ENCODE measurements around the gene STX16.

The STX16 gene

DNA sequence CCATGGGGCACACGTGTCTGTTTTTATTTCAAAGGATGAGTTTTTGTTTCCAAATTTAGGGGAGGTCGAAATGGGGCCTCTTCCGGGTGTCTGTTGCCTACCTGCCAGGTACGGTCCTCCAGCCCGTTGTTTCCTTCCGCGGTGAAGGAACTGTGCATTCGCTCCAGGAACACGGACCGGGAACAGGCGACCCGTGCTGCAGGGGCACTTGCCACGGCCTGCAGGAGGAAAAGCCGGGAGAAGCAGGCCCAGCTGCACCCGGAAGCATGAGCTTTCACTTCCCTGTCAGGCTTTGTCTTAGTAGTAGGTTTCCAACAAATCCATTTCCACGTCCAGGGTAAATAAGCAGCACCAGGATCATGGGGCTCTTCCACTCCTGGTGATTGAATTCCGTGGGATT, 24.6 kb downstream of the STX16 start:
- no peak for DNase-seq (ENCODE audit: low read depth)

DNA sequence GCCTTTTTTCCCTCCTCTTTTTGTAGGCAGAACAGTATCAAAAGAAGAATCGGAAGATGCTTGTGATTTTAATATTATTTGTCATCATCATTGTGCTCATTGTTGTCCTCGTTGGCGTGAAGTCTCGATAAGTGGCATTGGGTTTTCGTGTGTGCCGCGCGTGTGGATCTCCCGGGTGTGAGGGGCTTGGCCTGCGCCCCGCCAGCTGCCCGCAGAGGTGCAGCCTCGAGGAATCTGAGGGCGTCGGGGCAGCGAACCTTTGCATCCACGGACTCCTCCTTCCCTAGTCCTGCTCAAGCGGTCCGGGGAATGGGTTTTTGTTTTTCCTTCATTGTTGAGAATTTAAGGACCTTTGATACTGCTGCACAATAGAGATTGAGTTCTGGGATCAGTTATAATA, 25.1 kb downstream of the STX16 start:
- DNase-seq (ENCODE audit: low read depth) = no peak

DNA sequence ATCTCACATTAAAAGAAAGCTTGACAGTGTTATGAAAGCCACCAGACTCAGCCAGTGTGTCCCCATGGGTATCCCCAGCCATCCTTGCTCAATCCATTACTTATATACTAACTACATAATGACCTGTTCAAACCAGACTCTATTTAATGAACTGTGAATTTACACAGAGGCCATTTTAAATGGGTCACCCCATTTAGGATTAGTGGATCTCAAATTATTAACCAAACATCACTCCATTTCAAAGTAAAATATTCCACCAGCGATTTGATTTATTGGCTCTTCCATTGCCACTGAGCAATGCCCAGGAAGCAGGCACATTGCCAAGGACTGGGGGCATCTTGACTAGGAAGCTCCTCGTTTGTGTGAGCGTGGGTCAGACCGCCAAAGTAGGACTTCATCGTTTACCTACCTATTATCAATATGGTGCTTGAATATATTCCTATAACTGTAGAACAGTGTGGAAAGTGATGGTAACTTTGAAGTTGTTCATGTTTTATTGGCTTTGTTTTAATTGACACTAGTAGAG, 26.1 kb downstream of the STX16 start:
- DNase-seq (ENCODE audit: low read depth) = no peak

DNA sequence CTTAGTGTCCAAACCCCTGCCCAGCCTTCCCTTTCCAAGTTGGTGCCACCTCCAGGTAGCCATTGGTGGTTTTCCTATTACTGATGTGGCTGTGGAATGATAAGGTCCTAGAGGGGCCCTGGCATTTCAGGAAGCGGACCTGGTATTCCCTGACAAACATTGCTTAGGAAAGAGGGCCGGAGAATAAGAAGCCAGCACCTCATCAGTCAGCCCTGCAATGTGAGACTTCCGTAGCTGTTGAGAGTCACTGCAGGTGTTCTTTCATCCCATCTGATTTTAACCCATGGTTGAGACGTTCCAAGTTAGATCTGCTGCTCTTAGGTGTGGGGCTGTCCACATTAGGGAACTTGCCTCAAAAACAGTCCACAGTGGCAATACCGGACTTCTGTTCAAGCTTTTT, 26.7 kb downstream of the STX16 start:
- no peak for DNase-seq (ENCODE audit: low read depth)

DNA sequence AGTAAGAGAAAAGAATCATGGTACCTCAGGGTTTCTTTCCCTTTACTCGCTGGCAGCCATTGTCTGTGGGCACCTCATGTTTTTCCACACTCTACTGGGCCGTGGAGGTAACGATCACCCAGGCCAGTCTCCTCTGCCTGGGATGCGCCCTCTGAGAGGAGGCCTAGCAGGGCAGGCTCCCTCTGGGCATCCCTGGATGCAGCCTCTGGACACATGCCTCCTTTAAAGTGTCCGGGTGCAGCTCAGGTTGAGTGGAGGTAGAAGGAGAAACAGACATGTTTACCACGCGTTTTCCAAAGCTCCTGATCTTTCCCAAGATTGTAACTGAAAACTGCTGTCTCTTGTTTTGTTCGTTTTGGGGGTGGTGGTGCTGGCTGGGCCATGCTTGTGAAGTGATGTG, 27.7 kb downstream of the STX16 start:
- no peak for DNase-seq (ENCODE audit: low read depth)

DNA sequence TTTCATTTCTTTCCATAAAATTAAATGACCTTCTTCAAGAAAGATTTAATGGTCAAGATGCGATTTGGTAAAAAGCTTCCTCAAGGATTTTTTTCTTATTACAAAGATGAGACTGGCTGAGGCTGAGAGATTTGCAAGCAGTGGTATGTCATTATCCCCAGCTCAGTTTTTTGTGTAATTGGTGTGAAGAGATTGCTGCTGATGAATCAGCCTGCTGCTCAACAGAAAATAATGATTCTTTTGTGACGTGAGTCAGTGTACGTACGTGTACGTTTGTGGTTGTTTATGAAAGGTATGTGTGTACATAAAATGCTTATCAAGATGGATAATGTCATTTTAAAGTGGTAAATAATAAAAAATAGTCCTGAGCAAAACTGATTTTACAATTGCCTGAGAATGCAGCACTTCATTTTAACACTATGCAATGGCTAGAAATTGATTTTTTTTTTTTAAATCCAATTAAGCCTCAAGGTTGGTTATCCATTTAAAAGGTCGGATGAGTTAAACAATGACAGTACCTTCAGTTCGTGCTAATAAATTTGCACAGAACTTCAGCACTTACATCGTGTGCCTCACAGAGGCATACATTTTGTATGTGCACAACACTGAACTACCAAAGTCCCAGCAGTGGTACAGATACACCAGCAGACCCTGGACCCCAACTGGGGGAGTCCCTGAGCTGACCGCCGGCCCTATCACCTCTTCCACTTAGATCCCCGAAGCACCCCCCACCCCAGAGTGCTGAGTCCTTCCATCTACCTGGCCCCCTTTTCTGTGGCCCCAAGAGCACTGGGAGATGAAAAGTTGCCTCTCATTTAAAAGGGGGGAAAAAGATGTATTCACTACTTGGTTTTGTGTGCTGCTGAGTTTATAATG, 31.8 kb downstream of the STX16 start:
- DNase-seq (ENCODE audit: low read depth) = peak; percentile 87

DNA sequence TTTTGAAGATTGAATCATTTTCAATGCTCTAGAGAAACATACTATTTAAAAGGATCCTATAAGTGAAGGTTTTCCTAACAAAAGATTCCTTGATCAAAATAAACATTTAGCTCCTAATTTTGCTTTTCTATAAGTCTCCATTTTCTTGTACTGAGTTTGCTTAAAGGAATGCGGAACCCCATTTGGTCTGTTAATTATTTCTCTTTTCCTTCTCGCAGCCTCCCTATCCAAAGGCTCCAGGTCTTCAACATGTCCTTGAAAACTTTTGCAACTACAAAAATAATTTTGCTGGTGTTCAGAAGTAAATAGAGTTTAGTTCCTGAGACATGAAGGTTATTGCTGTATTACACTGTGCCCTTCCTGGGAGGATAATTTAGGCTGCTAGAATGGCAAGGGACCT, 33.2 kb downstream of the STX16 start:
- DNase-seq (ENCODE audit: low read depth) = peak; percentile 17

DNA sequence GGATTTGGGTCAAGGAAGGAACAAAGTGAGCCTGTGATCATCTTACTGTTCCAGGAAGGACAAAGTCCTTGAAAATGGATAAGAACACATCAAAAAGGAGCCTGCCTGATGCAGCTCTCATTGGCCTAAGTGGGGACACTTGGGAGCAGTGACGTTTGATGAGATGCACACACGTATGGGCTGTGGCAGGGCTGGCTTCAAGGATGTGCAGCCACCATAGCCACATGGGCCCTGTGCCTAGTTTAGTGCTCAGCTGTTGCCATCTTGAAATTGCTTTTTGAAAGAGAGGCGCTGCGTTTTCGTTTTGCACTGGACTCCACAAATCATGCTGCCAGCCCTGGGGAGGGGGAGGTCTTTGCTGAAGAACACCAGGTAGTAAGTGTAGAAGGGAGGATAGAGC, 34.9 kb downstream of the STX16 start:
- DNase-seq (ENCODE audit: low read depth) = no peak

DNA sequence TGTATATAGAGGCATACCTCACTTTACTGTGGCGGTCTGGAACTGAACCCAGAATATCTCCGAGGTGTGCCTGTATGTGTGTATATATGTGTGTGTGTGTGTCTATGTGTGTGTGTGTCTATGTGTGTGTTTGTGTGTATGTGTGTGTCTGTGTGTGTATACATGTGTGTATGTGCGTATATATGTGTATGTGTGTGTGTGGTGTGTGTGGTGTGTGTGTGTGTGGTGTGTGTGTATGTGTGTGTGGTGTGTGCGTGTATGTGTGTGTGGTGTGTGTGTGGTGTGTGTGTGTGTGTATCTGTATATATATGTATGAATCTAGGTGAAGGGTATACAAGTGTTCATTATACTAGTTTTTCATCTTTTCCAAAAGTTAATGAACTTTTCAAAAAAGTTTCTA, 37.3 kb downstream of the STX16 start:
- DNase-seq (ENCODE audit: low read depth) = no peak

DNA sequence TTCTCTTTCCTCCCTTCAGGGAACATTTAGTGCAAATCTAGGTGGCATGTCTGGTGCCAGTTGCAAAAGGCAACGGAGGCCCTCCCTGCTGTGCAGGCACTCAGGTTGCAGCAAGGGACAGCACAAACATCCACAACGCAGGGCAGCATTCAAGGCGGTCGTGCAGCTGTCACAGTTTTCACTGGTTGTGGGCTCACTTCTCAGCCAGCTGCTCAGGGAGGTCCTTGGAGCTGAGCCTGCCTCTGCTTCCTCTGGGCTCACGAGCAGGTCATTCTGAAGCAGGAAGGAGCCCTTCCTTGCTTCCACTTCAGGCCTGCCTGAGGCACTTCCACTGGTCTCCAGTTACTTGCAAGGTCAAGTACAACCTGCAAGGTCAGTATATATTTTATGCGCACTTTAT, 37.8 kb downstream of the STX16 start:
- DNase-seq (ENCODE audit: low read depth) = no peak

DNA sequence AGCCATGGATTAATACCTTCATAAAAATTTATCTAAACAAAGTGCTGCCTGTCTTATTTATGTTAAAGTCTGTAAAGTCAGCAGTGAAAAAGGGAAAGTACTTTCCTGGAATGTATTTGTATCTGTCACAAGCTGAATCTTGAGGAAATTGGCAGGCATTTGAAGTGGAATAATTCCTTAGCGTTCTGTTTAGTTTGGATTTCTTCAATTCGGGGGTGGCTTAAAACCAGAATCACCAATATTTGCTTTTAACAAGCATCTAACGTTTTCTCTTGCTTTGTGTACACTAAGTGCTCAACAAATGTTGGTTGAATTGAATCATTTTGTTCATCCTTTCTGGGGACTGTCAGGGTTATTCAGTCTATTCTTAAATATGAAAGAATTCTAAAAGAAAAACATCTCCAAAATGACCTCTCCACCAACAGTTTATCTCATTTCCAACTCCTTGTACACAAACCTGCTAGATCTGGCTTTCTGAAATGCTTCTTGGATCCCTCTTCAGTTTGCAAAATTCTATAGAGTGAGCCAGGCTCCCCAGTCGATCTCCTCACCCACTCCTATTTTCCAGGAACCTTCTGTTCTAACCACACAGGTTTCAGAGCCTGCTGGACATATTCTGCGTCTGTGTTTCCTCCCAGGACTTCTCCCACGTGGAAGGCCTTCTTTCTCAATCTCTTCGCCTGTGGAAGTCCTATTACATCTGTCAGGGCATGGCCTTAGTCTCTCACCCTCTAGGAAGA, 39.5 kb downstream of the STX16 start:
- DNase-seq (ENCODE audit: low read depth) = peak; percentile 17

DNA sequence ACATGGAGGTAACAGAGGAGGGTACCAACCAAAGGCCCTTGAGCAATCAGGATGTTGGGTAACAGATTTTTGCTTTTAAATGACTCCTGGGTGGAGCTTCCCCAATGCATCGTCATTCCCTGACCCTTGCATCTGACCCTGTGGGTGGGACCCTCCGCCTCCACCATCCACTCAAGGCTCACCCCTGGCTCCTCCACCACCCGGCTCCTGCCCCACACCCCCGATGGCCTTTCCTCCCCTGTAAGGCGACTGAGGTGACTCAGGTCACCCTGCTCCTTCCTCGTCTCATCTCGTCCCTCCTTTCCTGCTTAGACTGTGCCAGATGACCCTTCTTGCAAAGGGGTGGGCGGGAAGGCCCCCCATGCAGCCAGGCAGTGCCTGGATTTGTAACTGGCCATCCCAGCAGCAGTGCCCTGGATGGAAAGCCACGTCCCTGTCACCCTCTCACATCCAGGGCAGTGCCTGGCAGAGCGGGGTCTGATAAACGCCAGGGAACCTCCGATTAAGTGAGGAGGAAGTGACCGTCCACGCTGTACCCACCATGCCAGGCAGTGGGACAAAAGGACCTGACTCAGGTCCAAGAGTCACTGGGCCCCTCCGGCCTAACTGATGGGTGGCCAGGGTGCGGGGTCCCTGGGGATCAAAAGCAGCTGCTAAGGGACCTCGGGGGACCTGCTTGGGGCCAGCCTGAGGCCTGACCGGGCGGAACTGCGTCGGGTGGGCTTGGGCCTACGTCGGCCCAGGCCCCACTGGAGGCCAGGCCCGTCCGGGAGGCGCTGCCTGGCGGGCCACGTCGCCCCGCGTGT, 40.9 kb downstream of the STX16 start:
- DNase-seq (ENCODE audit: low read depth) = peak; percentile 17

DNA sequence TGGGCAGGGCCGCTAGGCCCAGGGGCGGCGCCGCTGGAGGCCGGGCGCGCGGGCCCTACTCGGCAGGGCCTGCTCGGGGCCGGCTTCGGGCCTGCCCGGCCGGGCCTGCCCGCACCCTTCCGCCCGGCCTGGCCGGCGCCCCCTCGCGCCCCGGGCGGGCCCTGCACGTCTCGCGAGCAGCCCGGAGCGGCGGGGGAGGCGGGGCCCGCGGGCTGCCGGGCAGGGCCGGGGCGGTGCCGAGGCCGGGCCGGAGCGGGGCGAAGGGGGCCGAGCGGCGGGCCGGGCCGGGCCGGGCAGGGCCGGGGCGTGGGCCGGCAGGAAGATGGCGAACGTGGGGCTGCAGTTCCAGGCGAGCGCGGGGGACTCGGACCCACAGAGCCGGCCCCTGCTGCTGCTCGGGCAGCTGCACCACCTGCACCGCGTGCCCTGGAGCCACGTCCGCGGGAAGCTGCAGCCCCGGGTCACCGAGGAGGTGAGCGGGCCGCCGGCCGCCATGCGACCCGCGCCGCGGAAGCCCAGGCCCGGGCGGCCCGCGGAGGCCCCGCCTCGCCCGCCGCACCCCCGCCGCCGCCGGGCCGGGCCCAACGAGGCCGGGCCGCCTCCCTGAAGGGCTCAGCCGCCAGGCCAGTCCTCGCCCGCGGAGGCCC, 41.6 kb downstream of the STX16 start, which contains the start of gene NPEPL1:
TSS of gene NPEPL1 (plus strand) at position 222 of the 647 bp plus-strand sequence. CDS start at position 323, 101 bp downstream.
- peak; percentile 87 for DNase-seq (ENCODE audit: low read depth)

DNA sequence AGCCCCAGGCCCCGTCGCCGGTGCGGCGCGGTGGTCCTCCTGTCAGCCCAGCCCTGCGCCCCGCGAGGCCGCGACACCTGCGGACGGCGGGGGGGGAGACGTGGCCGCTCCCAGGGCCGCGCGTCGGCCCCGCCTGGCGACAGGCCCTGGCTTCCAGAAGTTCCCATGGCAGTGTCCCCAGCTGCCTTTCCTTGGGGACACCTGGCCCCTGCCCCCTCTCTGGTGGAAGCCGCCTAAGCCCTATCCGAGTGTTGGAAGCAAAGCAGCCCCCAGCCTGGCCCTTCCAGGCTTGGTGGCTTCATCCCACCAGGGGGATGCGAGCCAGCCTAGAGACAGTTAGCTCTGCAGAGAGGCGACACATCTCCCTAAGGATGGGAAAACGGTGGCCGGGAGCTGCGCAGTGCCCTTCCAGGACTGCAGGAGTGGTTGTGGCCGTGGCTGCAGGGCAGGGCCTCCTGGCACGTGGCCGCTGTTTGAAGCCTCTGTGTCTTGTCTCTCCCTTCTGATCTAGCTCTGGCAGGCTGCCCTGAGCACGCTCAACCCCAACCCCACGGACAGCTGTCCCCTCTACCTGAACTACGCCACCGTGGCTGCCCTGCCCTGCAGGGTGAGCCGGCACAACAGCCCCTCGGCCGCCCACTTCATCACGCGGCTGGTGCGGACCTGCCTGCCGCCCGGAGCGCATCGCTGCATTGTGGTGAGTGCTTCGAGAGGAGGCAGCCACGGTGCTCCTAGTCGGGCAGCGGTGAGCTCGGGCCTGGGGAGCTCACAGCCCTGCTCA, 42.3 kb downstream of the STX16 start:
- DNase-seq (ENCODE audit: low read depth) = peak; percentile 34

DNA sequence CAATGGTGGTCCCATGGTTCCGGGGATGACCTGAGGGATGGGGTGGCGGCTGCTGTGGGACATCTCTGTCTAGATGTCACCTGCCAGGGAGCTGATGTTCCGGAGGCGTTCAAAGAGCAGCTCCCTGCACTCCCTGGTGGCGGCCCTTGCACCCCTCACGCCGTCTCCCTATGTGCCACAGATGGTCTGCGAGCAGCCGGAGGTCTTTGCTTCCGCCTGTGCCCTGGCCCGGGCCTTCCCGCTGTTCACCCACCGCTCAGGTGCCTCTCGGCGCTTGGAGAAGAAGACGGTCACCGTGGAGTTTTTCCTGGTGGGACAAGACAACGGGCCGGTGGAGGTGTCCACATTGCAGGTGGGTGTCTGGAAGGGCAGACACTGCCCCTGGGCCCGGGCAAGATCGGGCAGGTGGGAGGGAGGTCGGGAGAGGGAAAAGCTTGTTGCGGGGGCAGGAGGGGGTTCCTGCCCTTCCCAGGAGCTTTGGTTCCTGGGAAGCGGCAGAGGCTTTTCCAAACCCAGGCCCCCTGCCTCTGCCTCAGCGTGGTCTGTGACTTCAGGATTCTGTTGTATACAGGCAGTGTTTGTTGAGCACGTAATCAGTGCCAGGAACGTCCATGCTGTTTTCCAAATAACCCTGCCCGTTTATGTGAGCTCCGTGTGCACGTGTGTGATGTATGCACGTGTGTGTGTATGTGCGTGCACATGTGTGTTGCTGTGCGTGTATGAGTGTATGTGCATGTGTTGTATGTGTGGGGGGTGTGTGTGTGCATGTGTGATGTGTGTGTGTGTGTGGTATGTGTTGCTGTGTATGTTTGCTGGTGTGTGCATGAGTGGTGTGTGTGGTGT, 43.4 kb downstream of the STX16 start:
- no peak for DNase-seq (ENCODE audit: low read depth)

DNA sequence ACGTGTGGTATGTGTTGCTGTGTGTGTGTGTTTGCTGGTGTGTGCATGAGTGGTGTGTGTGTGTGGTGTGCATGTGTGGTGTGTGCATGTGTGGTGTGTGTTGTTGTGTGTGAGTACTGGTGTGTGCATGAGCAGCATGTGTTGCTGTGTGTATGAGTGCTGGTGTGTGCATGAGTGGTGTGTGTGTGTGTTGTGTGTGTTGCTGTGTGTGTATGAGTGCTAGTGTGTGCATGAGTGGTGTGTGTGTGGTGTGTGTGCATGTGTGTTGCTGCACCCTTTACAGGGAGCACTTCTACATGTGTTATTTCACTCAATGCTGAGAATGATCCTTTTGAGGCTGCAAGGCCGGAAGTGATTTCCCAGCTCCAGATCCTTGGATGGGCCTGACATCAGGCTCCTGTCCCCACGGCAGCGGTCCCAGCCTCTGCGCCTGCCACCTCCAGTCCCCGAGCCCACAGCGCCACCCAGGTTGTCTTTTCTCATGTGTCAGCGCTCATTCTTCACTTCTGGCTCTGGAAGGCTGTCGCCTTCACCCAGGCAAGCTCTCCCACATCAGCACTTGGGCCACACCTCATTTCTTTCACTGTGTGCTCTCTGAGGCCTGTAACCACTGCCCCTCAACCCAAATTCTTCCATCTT, 44.1 kb downstream of the STX16 start:
- DNase-seq (ENCODE audit: low read depth) = no peak

DNA sequence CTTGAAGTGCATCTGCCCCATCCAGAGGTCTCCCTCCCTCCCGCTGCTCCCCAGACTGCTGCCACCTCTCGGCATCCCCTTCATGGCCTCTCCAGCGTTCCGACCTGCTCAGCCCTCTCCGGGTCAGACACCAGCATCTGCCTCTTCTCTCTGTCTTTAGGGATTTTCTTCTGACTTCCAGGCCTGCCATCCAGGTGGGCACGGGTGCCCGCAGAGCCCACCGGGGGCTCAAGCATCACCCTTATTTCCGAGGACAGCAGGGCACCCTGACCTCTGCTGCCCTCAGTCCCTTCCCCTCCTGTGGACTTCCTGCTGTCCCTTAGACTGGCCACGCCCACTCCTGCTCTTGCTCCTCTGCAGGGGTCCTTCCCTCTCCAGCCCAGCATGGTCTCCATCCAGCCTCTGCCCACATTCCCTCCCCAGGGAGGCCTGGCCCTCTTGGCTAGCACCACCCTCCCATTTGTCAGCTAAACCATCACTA, 44.9 kb downstream of the STX16 start:
- DNase-seq (ENCODE audit: low read depth) = no peak

DNA sequence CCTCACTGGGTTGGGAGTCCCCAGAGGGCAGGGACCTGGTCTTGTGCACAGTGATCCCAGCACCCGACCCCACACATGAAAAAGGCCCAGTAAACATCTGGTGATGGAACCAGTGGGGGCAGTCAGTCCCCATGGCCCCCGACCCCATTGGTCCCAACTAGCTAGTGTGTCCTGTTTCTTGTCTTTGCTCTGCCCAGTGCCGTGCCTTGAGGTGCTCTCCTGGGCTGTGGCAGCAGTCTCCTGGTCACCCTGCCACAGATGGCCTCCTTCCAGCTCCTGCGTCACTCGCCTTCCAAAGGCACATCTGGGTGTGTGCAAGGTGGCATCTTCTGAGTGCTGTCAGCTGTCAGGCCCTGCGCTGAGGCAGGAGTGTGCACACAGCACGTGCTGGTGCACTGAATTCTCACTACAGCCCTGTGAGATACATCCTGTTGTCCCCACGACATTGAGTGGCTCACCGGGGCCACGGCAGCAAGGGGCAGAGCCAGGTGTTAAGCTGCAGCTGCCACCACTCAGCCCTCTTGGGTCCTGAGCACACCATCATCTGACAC, 45.4 kb downstream of the STX16 start:
- DNase-seq (ENCODE audit: low read depth) = no peak

Data from ELR (cell line).